Measurements from ENCODE around the gene RFLNA. TPM values are rescaled to one million over a fixed set of nuclear protein-coding genes. Genes with fewer than 3 reads are reported as not detected.

Gene RFLNA
- total RNA-seq, 2 experiments from 2014 or later, result not detected

DNA sequence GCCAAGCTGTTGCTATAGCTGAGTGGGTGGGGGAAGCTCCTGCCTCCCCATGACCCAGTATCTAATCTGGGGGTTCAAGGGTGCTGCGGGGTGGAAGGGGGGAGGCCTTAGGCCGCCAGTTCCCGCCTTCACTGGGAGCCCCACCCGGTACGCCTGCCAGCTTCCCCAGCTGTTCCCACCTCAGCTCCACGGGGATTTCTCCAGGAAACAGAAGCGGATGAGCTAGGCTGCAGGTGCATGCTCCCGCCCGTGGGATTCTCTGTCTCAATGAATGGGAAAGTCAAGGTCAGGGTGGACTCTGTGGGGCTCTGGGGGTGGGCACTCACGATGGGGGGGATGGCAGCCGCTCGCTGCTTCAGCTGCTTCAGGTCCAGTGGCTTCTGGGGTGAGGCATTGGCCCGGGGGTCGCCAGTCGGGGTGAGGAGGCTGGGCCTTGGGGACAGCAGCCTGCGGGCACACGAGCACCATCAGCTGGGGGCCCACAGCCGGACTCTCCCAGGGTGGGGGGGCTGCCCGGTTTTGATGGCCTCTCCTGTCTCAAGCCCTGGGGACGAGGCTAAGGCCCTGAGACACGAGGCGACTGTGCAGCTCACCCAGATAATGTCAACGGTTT, 68.6 kb downstream of the RFLNA start:
- H3K4me2 ChIP-seq (ENCODE audit: low read length), result no peak overlapping the region
- TF ChIP-seq EZH2phosphoT487 (IDR thresholded peaks at IDR 0.05; ENCODE audit: borderline replicate concordance, low read depth, low read length), result no peak
- TF ChIP-seq, protein P1, sequence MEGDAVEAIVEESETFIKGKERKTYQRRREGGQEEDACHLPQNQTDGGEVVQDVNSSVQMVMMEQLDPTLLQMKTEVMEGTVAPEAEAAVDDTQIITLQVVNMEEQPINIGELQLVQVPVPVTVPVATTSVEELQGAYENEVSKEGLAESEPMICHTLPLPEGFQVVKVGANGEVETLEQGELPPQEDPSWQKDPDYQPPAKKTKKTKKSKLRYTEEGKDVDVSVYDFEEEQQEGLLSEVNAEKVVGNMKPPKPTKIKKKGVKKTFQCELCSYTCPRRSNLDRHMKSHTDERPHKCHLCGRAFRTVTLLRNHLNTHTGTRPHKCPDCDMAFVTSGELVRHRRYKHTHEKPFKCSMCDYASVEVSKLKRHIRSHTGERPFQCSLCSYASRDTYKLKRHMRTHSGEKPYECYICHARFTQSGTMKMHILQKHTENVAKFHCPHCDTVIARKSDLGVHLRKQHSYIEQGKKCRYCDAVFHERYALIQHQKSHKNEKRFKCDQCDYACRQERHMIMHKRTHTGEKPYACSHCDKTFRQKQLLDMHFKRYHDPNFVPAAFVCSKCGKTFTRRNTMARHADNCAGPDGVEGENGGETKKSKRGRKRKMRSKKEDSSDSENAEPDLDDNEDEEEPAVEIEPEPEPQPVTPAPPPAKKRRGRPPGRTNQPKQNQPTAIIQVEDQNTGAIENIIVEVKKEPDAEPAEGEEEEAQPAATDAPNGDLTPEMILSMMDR (conservative IDR thresholded peaks at IDR 0.05; ENCODE audit: low read length), result no peak
- H3K9me3 ChIP-seq (ENCODE audit: low read length), result no peaks in the 10 kb centered on the region
- no peak overlapping the region for H2AFZ ChIP-seq (ENCODE audit: low read length)
- no peaks in the 10 kb centered on the region for H3K9me2 ChIP-seq (ENCODE audit: insufficient read depth, low read length)
- no TSS peak for BruUV-seq (replicated peaks)
- H4K20me1 ChIP-seq (ENCODE audit: insufficient read depth, low read length), result no peaks in the 10 kb centered on the region
- no peaks in the 10 kb centered on the region for H3K79me2 ChIP-seq (ENCODE audit: insufficient read depth, low read depth, low read length)
- intact Hi-C loops (cut with micrococcal nuclease; ENCODE audit: unreplicated experiment), result no loop called here
- H3K4me3 ChIP-seq (ENCODE audit: low read depth, low read length, poor library complexity, severe bottlenecking), result no peak overlapping the region
- H3K36me3 ChIP-seq (ENCODE audit: insufficient read depth, low read length), result peaks cover 6% of the 10 kb centered on the region
- ChIA-PET CTCF (ENCODE audit: unreplicated experiment) (interaction anchor here (0.6 kb wide), 1 partner anchor 17 kb away, joined by 3 read pairs; no protein-coding TSS in a partner anchor), POLR2A (no interaction called here)
- H3K27ac ChIP-seq (ENCODE audit: low read depth, low read length, poor library complexity, severe bottlenecking), result no peak overlapping the region
- no peak for DNase-seq (ENCODE audit: low spot score)
- no peaks in the 10 kb centered on the region for H3K4me1 ChIP-seq (ENCODE audit: insufficient read depth, low read length, poor library complexity, severe bottlenecking)

DNA sequence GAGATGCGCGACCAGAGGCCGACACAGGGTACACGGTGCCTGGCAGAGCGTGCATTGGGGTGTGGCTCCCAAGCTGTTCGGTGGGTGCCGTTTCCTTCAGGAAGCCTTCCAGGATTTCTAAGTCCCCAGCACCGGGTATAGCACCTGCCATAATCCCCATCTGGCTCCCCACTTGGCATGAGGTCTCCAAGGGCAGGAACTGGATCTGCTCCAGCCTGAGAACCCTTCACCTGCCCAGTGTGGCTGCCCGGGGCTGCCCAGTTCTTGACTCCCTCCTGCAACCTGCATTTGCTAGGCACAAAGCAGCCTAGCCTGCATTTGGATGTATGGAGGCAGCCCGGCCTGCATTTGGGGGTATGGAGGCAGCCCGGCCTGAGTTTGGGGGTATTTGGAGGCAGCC, 69.7 kb downstream of the RFLNA start:
- CTCF ChIA-PET (ENCODE audit: unreplicated experiment), result no interaction called here
- intact Hi-C loops (cut with micrococcal nuclease; ENCODE audit: unreplicated experiment), result no loop called here
- H3K4me3 ChIP-seq (ENCODE audit: low read depth, low read length, poor library complexity, severe bottlenecking), result no peak overlapping the region
- TF ChIP-seq, protein P1 (conservative IDR thresholded peaks at IDR 0.05; ENCODE audit: low read length), result no peak
- no peak for TF ChIP-seq EZH2phosphoT487 (IDR thresholded peaks at IDR 0.05; ENCODE audit: borderline replicate concordance, low read depth, low read length)
- H4K20me1 ChIP-seq (ENCODE audit: insufficient read depth, low read length), result no peaks in the 10 kb centered on the region
- no peaks in the 10 kb centered on the region for H3K36me3 ChIP-seq (ENCODE audit: insufficient read depth, low read length)
- no peaks in the 10 kb centered on the region for H3K9me2 ChIP-seq (ENCODE audit: insufficient read depth, low read length)
- H3K27ac ChIP-seq (ENCODE audit: low read depth, low read length, poor library complexity, severe bottlenecking), result no peak overlapping the region
- POLR2A ChIA-PET, result no interaction called here
- BruUV-seq (replicated peaks), result no TSS peak
- no peaks in the 10 kb centered on the region for H3K79me2 ChIP-seq (ENCODE audit: insufficient read depth, low read depth, low read length)
- no peak overlapping the region for H3K4me2 ChIP-seq (ENCODE audit: low read length)
- DNase-seq (ENCODE audit: low spot score), result no peak
- H3K9me3 ChIP-seq (ENCODE audit: low read length), result no peaks in the 10 kb centered on the region
- H2AFZ ChIP-seq (ENCODE audit: low read length), result no peak overlapping the region
- H3K4me1 ChIP-seq (ENCODE audit: insufficient read depth, low read length, poor library complexity, severe bottlenecking), result no peaks in the 10 kb centered on the region

Small RNA genes lying within 50 kb of the gene (microRNA-seq; reads per million reads assigned to microRNA genes)
- not detected for gene MIR6880 (ENCODE audit: borderline replicate concordance)

Small RNA genes lying within 50 kb of the gene (small RNA-seq; reads per million reads assigned to genes)
- not detected for gene MIR6880
